GM18498 (cell line): ENCODE data around the gene RELCH.
A peak's percentile ranks its signal among the peaks of the same experiment; 100 is the strongest.

Experiments
- ATAC-seq: cut with Tn5 transposase; IDR thresholded peaks from one replicate; pipeline ENCODE4 v1.9.1; 2021; ENCODE audit warnings: mild to moderate bottlenecking, moderate library complexity; ENCODE audit not compliant: unreplicated experiment

Gene RELCH

GRCh38 chr18:62258093-62258492, 71.0 kb downstream of the RELCH start:
- peak; percentile 57 for ATAC-seq

- no peak for ATAC-seq
Measured at GRCh38 chr18:62258616-62259015, 71.6 kb downstream of the RELCH start.

GRCh38 chr18:62262061-62262460, 75.0 kb downstream of the RELCH start:
- ATAC-seq, result no peak

GRCh38 chr18:62264984-62265383, 77.9 kb downstream of the RELCH start:
- no peak for ATAC-seq

GRCh38 chr18:62277045-62277444, 90.0 kb downstream of the RELCH start:
- ATAC-seq, result no peak

GRCh38 chr18:62279561-62279960, 92.5 kb downstream of the RELCH start:
- ATAC-seq, result no peak

GRCh38 chr18:62280058-62280457, 93.0 kb downstream of the RELCH start:
- ATAC-seq, result no peak

- no peak for ATAC-seq
Measured at GRCh38 chr18:62280786-62281185, 93.7 kb downstream of the RELCH start.

GRCh38 chr18:62281684-62282083, 94.6 kb downstream of the RELCH start:
- no peak for ATAC-seq

GRCh38 chr18:62282188-62282629, 95.2 kb downstream of the RELCH start:
- no peak for ATAC-seq

- ATAC-seq, result no peak
Measured at GRCh38 chr18:62284637-62285036, 97.6 kb downstream of the RELCH start.

GRCh38 chr18:62285281-62285680, 98.2 kb downstream of the RELCH start:
- ATAC-seq, result no peak

GRCh38 chr18:62287781-62288664, 101.0 kb downstream of the RELCH start:
- ATAC-seq, result peak; percentile 42

GRCh38 chr18:62288665-62289008, 101.6 kb downstream of the RELCH start:
- peak; percentile 71 for ATAC-seq

GRCh38 chr18:62289047-62289446, 102.0 kb downstream of the RELCH start:
- ATAC-seq, result peak; percentile 67

GRCh38 chr18:62294073-62294472, 107.0 kb downstream of the RELCH start:
- no peak for ATAC-seq

GRCh38 chr18:62300359-62300963, 113.4 kb downstream of the RELCH start:
- ATAC-seq, result no peak

- ATAC-seq, result no peak
Measured at GRCh38 chr18:62301322-62301721, 114.3 kb downstream of the RELCH start.

GRCh38 chr18:62312851-62313250, 125.8 kb downstream of the RELCH start:
- no peak for ATAC-seq

- ATAC-seq, result no peak
Measured at GRCh38 chr18:62318228-62319180, 131.4 kb downstream of the RELCH start.

- no peak for ATAC-seq
Measured at GRCh38 chr18:62321201-62321600, 134.1 kb downstream of the RELCH start.
